ENCODE measurements around the gene SPOP. TPM values are rescaled to one million over a fixed set of nuclear protein-coding genes. Genes with fewer than 3 reads are reported as not detected.

The SPOP gene
- total RNA-seq, 1 donor from 2014 or later = 48.6 TPM

- H2AFZ ChIP-seq (ENCODE audit: low read depth, low read length) = no peak overlapping the region
- no peaks in the 10 kb centered on the region for H3K9me3 Mint-ChIP-seq (ENCODE audit: unreplicated experiment)
- no peak for TF ChIP-seq CTCF (IDR thresholded peaks at IDR 0.05; ENCODE audit: insufficient read depth, low read depth, low read length)
- FAIRE-seq = no peak
- H3K27me3 Mint-ChIP-seq (ENCODE audit: low read depth, unreplicated experiment) = no peaks in the 10 kb centered on the region
- no peak overlapping the region for H3K4me2 ChIP-seq (ENCODE audit: low read length)
- H3K4me1 Mint-ChIP-seq (ENCODE audit: low read depth, unreplicated experiment) = no peaks in the 10 kb centered on the region
- H3K27ac ChIP-seq (ENCODE audit: low read depth, low read length) = peak overlapping the region; percentile 35
- H3K4me3 ChIP-seq (ENCODE audit: insufficient read depth, low read depth, low read length) = no peak overlapping the region
- H3K27ac Mint-ChIP-seq (ENCODE audit: unreplicated experiment) = no peak overlapping the region
- H3K27me3 ChIP-seq (ENCODE audit: insufficient read depth, low read length) = no peaks in the 10 kb centered on the region
- H3K9ac ChIP-seq (ENCODE audit: low read length) = no peak overlapping the region
- H3K4me3 Mint-ChIP-seq (ENCODE audit: unreplicated experiment) = no peak overlapping the region
- peaks cover 13% of the 10 kb centered on the region for H3K36me3 ChIP-seq (ENCODE audit: insufficient read depth, low read length)
- H4K20me1 ChIP-seq (ENCODE audit: insufficient read depth, low read length) = peaks cover 21% of the 10 kb centered on the region
- H3K9me3 ChIP-seq (ENCODE audit: insufficient read depth, low read depth, low read length) = no peaks in the 10 kb centered on the region
- H3K36me3 Mint-ChIP-seq (ENCODE audit: low read depth, unreplicated experiment) = peaks cover 24% of the 10 kb centered on the region
- no peaks in the 10 kb centered on the region for H3K4me1 ChIP-seq (ENCODE audit: insufficient read depth, low read length)
- peak; percentile 78 for DNase-seq (ENCODE audit: low read depth)
- peaks cover 5% of the 10 kb centered on the region for H3K79me2 ChIP-seq (ENCODE audit: insufficient read depth, low read length)
These were observed 59.8 kb downstream of the SPOP start for GRCh38 chr17:49618028-49618611.

- H4K20me1 ChIP-seq (ENCODE audit: insufficient read depth, low read length) = peaks cover 19% of the 10 kb centered on the region
- peak; percentile 5 for FAIRE-seq
- H3K27me3 Mint-ChIP-seq (ENCODE audit: low read depth, unreplicated experiment) = no peaks in the 10 kb centered on the region
- H2AFZ ChIP-seq (ENCODE audit: low read depth, low read length) = no peak overlapping the region
- no peaks in the 10 kb centered on the region for H3K9me3 ChIP-seq (ENCODE audit: insufficient read depth, low read depth, low read length)
- no peak overlapping the region for H3K4me3 Mint-ChIP-seq (ENCODE audit: unreplicated experiment)
- no peak overlapping the region for H3K9ac ChIP-seq (ENCODE audit: low read length)
- peaks cover 13% of the 10 kb centered on the region for H3K36me3 ChIP-seq (ENCODE audit: insufficient read depth, low read length)
- H3K79me2 ChIP-seq (ENCODE audit: insufficient read depth, low read length) = peaks cover 5% of the 10 kb centered on the region
- H3K27ac ChIP-seq (ENCODE audit: low read depth, low read length) = no peak overlapping the region
- no peak overlapping the region for H3K4me2 ChIP-seq (ENCODE audit: low read length)
- H3K9me3 Mint-ChIP-seq (ENCODE audit: unreplicated experiment) = no peaks in the 10 kb centered on the region
- H3K4me1 Mint-ChIP-seq (ENCODE audit: low read depth, unreplicated experiment) = no peaks in the 10 kb centered on the region
- DNase-seq (ENCODE audit: low read depth) = peak; percentile 89
- no peak overlapping the region for H3K27ac Mint-ChIP-seq (ENCODE audit: unreplicated experiment)
- H3K36me3 Mint-ChIP-seq (ENCODE audit: low read depth, unreplicated experiment) = peaks cover 24% of the 10 kb centered on the region
- H3K27me3 ChIP-seq (ENCODE audit: insufficient read depth, low read length) = no peaks in the 10 kb centered on the region
- TF ChIP-seq EZH2 (IDR thresholded peaks at IDR 0.05; ENCODE audit: insufficient read depth, low read length) = no peak
- no peak for TF ChIP-seq CTCF (IDR thresholded peaks at IDR 0.05; ENCODE audit: insufficient read depth, low read depth, low read length)
- no peaks in the 10 kb centered on the region for H3K4me1 ChIP-seq (ENCODE audit: insufficient read depth, low read length)
- no peak overlapping the region for H3K4me3 ChIP-seq (ENCODE audit: insufficient read depth, low read depth, low read length)
These were observed 61.2 kb downstream of the SPOP start for GRCh38 chr17:49616601-49617131.

- FAIRE-seq (no peak), DNase-seq (ENCODE audit: low read depth) (no peak)
- H3K9me3 ChIP-seq (ENCODE audit: insufficient read depth, low read depth, low read length) = no peaks in the 10 kb centered on the region
- no peaks in the 10 kb centered on the region for H3K4me1 Mint-ChIP-seq (ENCODE audit: low read depth, unreplicated experiment)
- H3K9ac ChIP-seq (ENCODE audit: low read length) = no peak overlapping the region
- no peaks in the 10 kb centered on the region for H3K4me1 ChIP-seq (ENCODE audit: insufficient read depth, low read length)
- no peaks in the 10 kb centered on the region for H3K27me3 ChIP-seq (ENCODE audit: insufficient read depth, low read length)
- H3K4me2 ChIP-seq (ENCODE audit: low read length) = no peak overlapping the region
- no peaks in the 10 kb centered on the region for H3K27me3 Mint-ChIP-seq (ENCODE audit: low read depth, unreplicated experiment)
- no peak overlapping the region for H3K27ac ChIP-seq (ENCODE audit: low read depth, low read length)
- peaks cover 24% of the 10 kb centered on the region for H3K36me3 Mint-ChIP-seq (ENCODE audit: low read depth, unreplicated experiment)
- H3K4me3 Mint-ChIP-seq (ENCODE audit: unreplicated experiment) = no peak overlapping the region
- H3K27ac Mint-ChIP-seq (ENCODE audit: unreplicated experiment) = no peak overlapping the region
- H3K79me2 ChIP-seq (ENCODE audit: insufficient read depth, low read length) = peaks cover 8% of the 10 kb centered on the region
- peaks cover 19% of the 10 kb centered on the region for H4K20me1 ChIP-seq (ENCODE audit: insufficient read depth, low read length)
- no peak overlapping the region for H2AFZ ChIP-seq (ENCODE audit: low read depth, low read length)
- TF ChIP-seq CTCF (IDR thresholded peaks at IDR 0.05; ENCODE audit: insufficient read depth, low read depth, low read length) (no peak), EZH2 (IDR thresholded peaks at IDR 0.05; ENCODE audit: insufficient read depth, low read length) (no peak)
- no peaks in the 10 kb centered on the region for H3K9me3 Mint-ChIP-seq (ENCODE audit: unreplicated experiment)
- H3K36me3 ChIP-seq (ENCODE audit: insufficient read depth, low read length) = peaks cover 13% of the 10 kb centered on the region
- no peak overlapping the region for H3K4me3 ChIP-seq (ENCODE audit: insufficient read depth, low read depth, low read length)
These were observed 61.8 kb downstream of the SPOP start for GRCh38 chr17:49616086-49616485.
